Measurements from ENCODE around the gene PHC2. TPM values are rescaled to one million over a fixed set of nuclear protein-coding genes. Genes with fewer than 3 reads are reported as not detected.

PHC2 gene
- total RNA-seq, 6 donors from 2014 or later, result 103 to 173 (median 129) TPM

GRCh38 chr1:33332881-33333280, 98.0 kb downstream of the PHC2 start:
- Histone ChIP-seq H3K9me3 (no peaks in the 10 kb centered on the region), H3K27ac (peak overlapping the region; percentile 86 to 99 (median 94)), H3K4me1 (peaks cover 77 to 87% (median 80%) of the 10 kb centered on the region in 4 donors), H3K36me3 (peaks cover 40 to 70% (median 53%) of the 10 kb centered on the region in 4 donors), H3K4me3 (no peak overlapping the region), H3K27me3 (no peaks in the 10 kb centered on the region)
- TF ChIP-seq POLR2A (IDR thresholded peaks at IDR 0.05), result peak in 1 of 4 donors; percentile 43
- no peak for TF ChIP-seq CTCF (IDR thresholded peaks at IDR 0.05)
- TF ChIP-seq EP300 (IDR thresholded peaks at IDR 0.05), result no peak
- WGBS, 2 donors, result 66 to 80% methylated on average over 5 of the region's 5 CpGs
- peak in 1 of 2 donors; percentile 80 for ATAC-seq (ENCODE audit: low FRiP score in 2 of 2)
- DNase-seq, result peak in 1 of 2 donors; percentile 81

- Histone ChIP-seq H3K27ac (peak overlapping the region; percentile 86 to 99 (median 94)), H3K36me3 (peaks cover 40 to 75% (median 57%) of the 10 kb centered on the region in 4 donors), H3K27me3 (no peaks in the 10 kb centered on the region), H3K4me3 (no peak overlapping the region), H3K9me3 (no peaks in the 10 kb centered on the region), H3K4me1 (peaks cover 77 to 87% (median 80%) of the 10 kb centered on the region in 4 donors)
- ATAC-seq (ENCODE audit: low FRiP score in 2 of 2), result no peak
- DNase-seq, result no peak
- TF ChIP-seq POLR2AphosphoS5 (IDR thresholded peaks at IDR 0.05), result peak in 1 of 2 donors; percentile 25
- no peak for TF ChIP-seq POLR2A (IDR thresholded peaks at IDR 0.05)
- no peak for TF ChIP-seq CTCF (IDR thresholded peaks at IDR 0.05)
- no peak for TF ChIP-seq EP300 (IDR thresholded peaks at IDR 0.05)
- 80 to 83% methylated on average over 10 of the region's 10 CpGs for WGBS, 2 donors
Observed at GRCh38 chr1:33332357-33332789, 98.5 kb downstream of the PHC2 start.

GRCh38 chr1:33331444-33332356, 99.2 kb downstream of the PHC2 start:
- ATAC-seq (ENCODE audit: low FRiP score in 2 of 2) (no peak), DNase-seq (no peak)
- 60 to 62% methylated on average over 9 to 10 of the region's 10 CpGs for WGBS, 2 donors
- Histone ChIP-seq H3K9me3 (no peaks in the 10 kb centered on the region), H3K4me1 (peaks cover 76 to 87% (median 80%) of the 10 kb centered on the region in 4 donors), H3K36me3 (peaks cover 43 to 82% (median 64%) of the 10 kb centered on the region in 4 donors), H3K27me3 (no peaks in the 10 kb centered on the region), H3K4me3 (no peak overlapping the region), H3K27ac (peak overlapping the region; percentile 86 to 99 (median 94))
- peak in 1 of 4 donors; percentile 18 for TF ChIP-seq EP300 (IDR thresholded peaks at IDR 0.05)
- peak in 1 of 2 donors; percentile 24 for TF ChIP-seq POLR2AphosphoS5 (IDR thresholded peaks at IDR 0.05)
- no peak for TF ChIP-seq CTCF (IDR thresholded peaks at IDR 0.05)

- no peak overlapping the region for H3K4me3 ChIP-seq
- no peaks in the 10 kb centered on the region for H3K27me3 ChIP-seq
- ATAC-seq (ENCODE audit: low FRiP score in 2 of 2) (no peak), DNase-seq (no peak)
- H3K27ac ChIP-seq, result peak overlapping the region in 3 of 4 donors; percentile 53 to 99 (median 86)
- H3K9me3 ChIP-seq, result no peaks in the 10 kb centered on the region
- H3K4me1 ChIP-seq, result peaks cover 71 to 87% (median 74%) of the 10 kb centered on the region in 4 donors
- 83 to 97% methylated on average over 6 to 7 of the region's 7 CpGs for WGBS, 2 donors
- TF ChIP-seq CTCF (IDR thresholded peaks at IDR 0.05), result no peak
- TF ChIP-seq POLR2A (IDR thresholded peaks at IDR 0.05), result no peak
- TF ChIP-seq EP300 (IDR thresholded peaks at IDR 0.05), result no peak
- TF ChIP-seq POLR2AphosphoS5 (IDR thresholded peaks at IDR 0.05), result no peak
- peaks cover 51 to 90% (median 72%) of the 10 kb centered on the region in 4 donors for H3K36me3 ChIP-seq
Observed at GRCh38 chr1:33330906-33331305, 100.0 kb downstream of the PHC2 start.
